A549 treated with ZK216348 at 1 μM for 4 hours (cell line): Measurements from ENCODE around the gene KLHL14. TPM values are rescaled to one million over a fixed set of nuclear protein-coding genes. Genes with fewer than 3 reads are reported as not detected.

ENCODE experiments used
- total RNA-seq: library from RNA; stranded (reverse); fragments of 200-300 nt; extraction: Qiagen RNA extraction; gene quantifications from 5 replicates; pipeline ENCODE4 v1.2.3, GENCODE V29; 2022; ENCODE audit warnings: low read depth

The KLHL14 gene
- not detected in 5 replicates for total RNA-seq

GRCh38 chr18:32772581-32773381 lies at the start of gene KLHL14:
Gene KLHL14, minus strand, starts transcription at chr18:32773023. Its CDS starts 2,432 bp downstream, at chr18:32770591.

